22Rv1 (cell line): Measurements from ENCODE around the gene INAFM2.

Experiments
- H3K27ac ChIP-seq: fragments of 450-650 bp; 2 replicates; pipeline ENCODE4 v1.5.1; 2017
- ZFX ChIP-seq: fragments of 450-650 bp; IDR thresholded peaks from 2 replicates; pipeline ENCODE4 v1.6.1; 2017; ENCODE audit warnings: antibody characterized with exemption, borderline replicate concordance
- TF ChIP-seq, protein P1 (sequence below): fragments of 450-650 bp; IDR thresholded peaks from 2 replicates; pipeline ENCODE4 v1.5.1; 2017; ENCODE audit warnings: mild to moderate bottlenecking

INAFM2 gene

DNA sequence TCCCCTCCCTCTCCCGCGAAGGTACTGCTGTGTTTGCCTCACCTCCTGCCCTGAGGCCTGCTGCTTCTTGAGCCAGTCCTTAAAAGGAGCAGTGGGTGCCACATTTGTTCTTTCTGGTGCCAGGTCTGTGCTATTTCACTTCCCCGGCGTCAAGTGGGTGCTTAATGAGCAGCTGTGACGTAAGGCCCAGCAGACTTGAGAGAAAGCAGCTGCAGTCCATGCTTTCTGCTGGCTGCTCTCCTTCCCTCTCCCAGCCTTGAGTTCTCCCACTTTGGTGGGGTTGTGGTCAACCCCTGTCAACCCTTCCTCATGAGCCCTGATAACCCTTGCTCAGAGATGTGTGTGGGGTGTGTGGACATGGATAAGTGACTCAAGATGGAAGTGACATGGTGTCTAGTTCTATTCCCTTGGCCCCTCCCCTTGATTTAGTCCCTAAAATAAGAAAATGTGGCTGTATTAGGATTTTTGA is 6.9 kb downstream of the INAFM2 start:
- TF ChIP-seq ZFX, result no peak
- TF ChIP-seq, protein P1, sequence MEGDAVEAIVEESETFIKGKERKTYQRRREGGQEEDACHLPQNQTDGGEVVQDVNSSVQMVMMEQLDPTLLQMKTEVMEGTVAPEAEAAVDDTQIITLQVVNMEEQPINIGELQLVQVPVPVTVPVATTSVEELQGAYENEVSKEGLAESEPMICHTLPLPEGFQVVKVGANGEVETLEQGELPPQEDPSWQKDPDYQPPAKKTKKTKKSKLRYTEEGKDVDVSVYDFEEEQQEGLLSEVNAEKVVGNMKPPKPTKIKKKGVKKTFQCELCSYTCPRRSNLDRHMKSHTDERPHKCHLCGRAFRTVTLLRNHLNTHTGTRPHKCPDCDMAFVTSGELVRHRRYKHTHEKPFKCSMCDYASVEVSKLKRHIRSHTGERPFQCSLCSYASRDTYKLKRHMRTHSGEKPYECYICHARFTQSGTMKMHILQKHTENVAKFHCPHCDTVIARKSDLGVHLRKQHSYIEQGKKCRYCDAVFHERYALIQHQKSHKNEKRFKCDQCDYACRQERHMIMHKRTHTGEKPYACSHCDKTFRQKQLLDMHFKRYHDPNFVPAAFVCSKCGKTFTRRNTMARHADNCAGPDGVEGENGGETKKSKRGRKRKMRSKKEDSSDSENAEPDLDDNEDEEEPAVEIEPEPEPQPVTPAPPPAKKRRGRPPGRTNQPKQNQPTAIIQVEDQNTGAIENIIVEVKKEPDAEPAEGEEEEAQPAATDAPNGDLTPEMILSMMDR, result no peak
- H3K27ac ChIP-seq, result no peak overlapping the region

DNA sequence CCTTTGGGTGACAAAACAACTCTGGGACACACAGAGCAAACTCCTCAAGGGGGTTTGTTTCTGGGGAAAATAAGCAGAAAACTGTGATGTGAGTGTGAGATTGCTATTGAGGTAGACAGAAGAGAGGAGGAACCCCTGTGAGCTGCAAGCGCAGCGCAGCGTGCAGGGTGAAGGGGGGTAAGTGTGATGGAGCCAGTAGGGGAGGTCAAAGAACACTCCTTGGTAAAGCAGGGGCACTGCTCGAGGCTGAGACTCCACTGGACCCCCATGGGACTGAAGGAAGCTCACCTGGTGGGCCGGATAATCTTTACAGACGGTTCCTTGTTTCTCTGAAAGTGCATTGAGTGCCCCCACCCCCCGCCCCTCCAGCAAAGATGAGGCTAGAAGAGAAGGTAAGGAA is 7.5 kb downstream of the INAFM2 start:
- TF ChIP-seq, protein P1, result no peak
- TF ChIP-seq ZFX, result no peak
- no peak overlapping the region for H3K27ac ChIP-seq

DNA sequence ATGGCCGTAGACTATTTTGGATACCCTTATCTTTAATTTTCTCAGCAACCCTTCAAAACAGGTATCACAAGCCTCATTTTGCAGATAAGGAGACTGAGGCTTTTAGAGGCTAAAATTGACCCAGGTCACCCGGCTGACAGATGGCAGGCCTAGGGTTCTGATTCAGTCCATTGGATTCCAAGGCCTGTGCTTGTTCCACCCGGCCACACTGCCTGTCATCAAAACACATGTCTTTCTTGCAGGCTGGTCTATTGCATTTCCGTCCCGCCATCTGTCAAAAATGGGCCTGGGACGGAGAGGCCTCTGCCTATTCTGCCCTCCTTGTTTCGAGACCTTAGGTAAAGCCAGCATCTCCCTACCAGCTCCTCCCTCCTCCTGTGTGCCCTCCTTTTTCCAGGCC is 8.1 kb downstream of the INAFM2 start:
- no peak for TF ChIP-seq ZFX
- TF ChIP-seq, protein P1, result no peak
- H3K27ac ChIP-seq, result no peak overlapping the region

DNA sequence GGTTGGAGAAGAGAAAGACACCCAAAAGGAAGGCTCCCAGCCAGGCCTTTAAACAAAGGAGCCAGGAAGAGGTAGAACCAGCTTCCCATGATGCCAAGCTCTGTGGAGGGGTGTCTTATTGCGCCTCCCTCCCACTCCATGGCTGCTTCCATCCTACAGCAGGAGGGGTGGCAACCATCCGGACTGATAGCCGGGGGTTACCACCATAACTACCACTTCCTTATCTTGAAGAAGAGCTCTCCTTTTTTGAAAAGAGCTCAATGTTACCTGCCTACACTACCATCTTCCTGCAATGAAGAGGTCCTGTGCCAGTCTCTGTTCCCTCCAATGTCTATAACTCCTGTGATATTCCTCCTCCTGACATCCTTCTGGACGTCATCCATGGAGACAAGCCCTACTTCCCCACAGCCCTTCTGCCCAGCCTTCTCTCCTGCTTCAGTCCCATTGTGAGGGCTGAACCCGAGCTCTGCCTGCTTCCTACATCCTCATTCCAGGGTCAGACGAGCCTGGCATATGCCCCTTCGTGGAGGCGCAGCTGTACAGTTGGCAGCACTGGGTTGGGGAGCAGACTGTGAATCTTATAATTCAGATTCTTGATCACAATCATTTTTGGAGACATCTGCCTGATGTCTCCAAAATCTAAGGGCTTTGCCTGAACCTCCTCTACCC is 8.8 kb downstream of the INAFM2 start:
- no peak overlapping the region for H3K27ac ChIP-seq
- TF ChIP-seq, protein P1, result no peak
- TF ChIP-seq ZFX, result no peak

DNA sequence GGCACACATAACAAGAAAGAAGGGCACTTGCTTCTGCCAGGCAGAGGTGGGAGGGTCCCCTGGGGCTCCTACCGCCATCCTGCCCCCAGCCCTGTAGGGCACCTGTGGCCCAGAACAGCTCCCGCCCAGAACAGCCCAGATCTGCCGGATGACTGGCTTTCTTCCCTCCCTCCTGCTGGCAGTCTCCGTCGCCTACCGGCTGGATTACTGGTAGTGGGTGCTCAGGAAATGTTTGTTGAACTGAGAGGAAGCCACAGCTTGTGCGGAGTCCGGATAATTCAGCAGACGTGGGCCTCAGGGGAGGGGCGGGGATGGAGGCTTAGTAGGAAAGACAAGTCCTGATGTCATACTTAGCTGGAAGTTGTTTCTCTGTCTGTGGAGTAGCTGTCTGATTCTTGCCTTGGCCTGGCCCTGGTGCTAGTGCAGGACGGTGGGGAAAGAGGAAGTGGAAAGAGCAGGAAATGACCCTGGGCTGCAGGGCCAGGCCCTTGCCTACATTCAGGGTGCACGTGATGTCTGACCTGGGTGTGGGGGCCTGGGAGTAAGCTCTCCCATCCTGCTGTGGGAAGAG is 10.5 kb downstream of the INAFM2 start:
- TF ChIP-seq, protein P1, result no peak
- TF ChIP-seq ZFX, result no peak
- H3K27ac ChIP-seq, result no peak overlapping the region

DNA sequence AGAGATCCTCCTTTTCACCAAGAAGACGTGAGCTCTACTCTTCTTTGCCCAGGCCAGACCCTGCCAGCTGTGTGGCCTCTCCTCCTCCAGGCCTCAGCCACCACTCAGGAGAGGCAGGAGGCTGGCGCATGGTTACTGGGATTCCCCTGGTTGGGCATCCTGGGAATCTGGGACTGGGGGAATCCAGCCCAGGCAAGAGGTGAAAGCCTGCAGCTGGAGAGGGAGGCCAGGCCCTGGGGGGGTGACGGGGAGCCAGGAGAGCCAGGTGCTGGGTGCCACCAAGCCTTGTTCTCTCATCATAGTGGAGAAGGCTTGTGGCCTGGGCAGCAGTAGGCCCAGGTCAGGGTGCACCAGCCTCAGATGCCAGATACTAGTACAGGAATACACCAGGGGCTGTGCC is 11.0 kb downstream of the INAFM2 start:
- TF ChIP-seq ZFX, result no peak
- TF ChIP-seq, protein P1, result no peak
- no peak overlapping the region for H3K27ac ChIP-seq
